Activated CD8-positive, alpha-beta T cell treated with anti-CD3 and anti-CD28 coated beads for 36 hours (primary cell): ENCODE measurements around the gene GPAT2. TPM values are rescaled to one million over a fixed set of nuclear protein-coding genes. Genes with fewer than 3 reads are reported as not detected.
A peak's percentile ranks its signal among the peaks of the same experiment; 100 is the strongest.
"Not testable (repeated sequence)": the region's sequence is repeated elsewhere in the genome, so short reads cannot be mapped to it uniquely, and the experiment has no call there.

ENCODE experiments used
- ATAC-seq: fragments of 200-7000 bp; cut with Tn5 transposase; one replicate; pipeline ENCODE4 v1.10.0; 2021; ENCODE audit warnings: mild to moderate bottlenecking, moderate library complexity
- CTCF ChIA-PET: fragments of 350-600 bp; sonication (Branson Sonifier 250); formaldehyde crosslinking; loops from one replicate; lab custom pipeline; 2021; ENCODE audit warnings: antibody characterized with exemption; lab: Charles Lee
- POLR2A ChIA-PET: fragments of 350-600 bp; sonication (Branson Sonifier 250); formaldehyde crosslinking; loops from one replicate; lab custom pipeline; 2021; ENCODE audit warnings: antibody characterized with exemption; lab: Charles Lee
- DNase-seq: peaks from one replicate; pipeline ENCODE4 v3.0.0-alpha.2; 2020
- H3K27ac Mint-ChIP-seq: one replicate; pipeline ENCODE4 v1.8.0; 2021; ENCODE audit warnings: mild to moderate bottlenecking, mixed read lengths
- H3K27me3 Mint-ChIP-seq: one replicate; pipeline ENCODE4 v1.8.0; 2021; ENCODE audit warnings: mixed read lengths
- H3K36me3 Mint-ChIP-seq: one replicate; pipeline ENCODE4 v1.8.0; 2021; ENCODE audit warnings: low read depth, mixed read lengths
- H3K4me1 Mint-ChIP-seq: one replicate; pipeline ENCODE4 v1.8.0; 2021; ENCODE audit warnings: low read depth, mixed read lengths
- H3K4me3 Mint-ChIP-seq: one replicate; pipeline ENCODE4 v1.8.0; 2021; ENCODE audit warnings: mild to moderate bottlenecking, moderate library complexity, mixed read lengths
- H3K9me3 Mint-ChIP-seq: one replicate; pipeline ENCODE4 v1.8.0; 2021; ENCODE audit warnings: mixed read lengths
- intact Hi-C: fragments of 100-400 bp; cut with micrococcal nuclease; formaldehyde crosslinking; loops from one replicate; pipeline ENCODE4 v1.10.0; 2022
- total RNA-seq, 2 experiments: library from RNA; stranded (reverse); gene quantifications; one replicate each; pipeline ENCODE4 v1.2.3, GENCODE V29; 2021
- TF ChIP-seq, protein P1 (sequence below): fragments of 200-600 bp; IDR thresholded peaks from one replicate; pipeline ENCODE4 v1.8.0; 2022; ENCODE audit warnings: antibody characterized with exemption, mild to moderate bottlenecking

GPAT2 gene
- total RNA-seq, 2 experiments from 2014 or later = 9.7 to 10.2 TPM

DNA sequence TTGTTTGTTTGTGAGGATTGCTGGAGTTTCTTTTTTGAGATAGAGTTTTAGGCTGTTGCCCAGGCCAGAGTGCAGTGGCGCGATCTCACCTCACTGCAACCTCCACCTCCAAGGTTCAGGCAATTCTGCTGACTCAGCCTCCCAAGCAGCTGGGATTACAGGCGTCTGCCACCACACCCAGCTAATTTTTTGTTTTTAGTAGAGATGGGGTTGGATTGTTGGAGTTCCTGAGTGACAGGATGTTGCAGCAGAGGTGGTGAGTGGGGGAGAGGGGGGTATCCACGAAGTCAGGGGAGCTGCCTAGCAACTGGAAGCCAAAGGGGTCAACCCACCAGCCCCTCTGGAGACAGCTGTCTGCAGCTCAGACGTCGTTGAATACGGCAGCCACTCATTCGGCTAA lies 35.2 kb upstream of the GPAT2 start:
- H3K27me3 Mint-ChIP-seq, H3K9me3 Mint-ChIP-seq, H3K36me3 Mint-ChIP-seq, H3K4me1 Mint-ChIP-seq, DNase-seq, H3K4me3 Mint-ChIP-seq, POLR2A ChIA-PET, CTCF ChIA-PET, intact Hi-C loops, H3K27ac Mint-ChIP-seq, ATAC-seq: not testable (repeated sequence)

DNA sequence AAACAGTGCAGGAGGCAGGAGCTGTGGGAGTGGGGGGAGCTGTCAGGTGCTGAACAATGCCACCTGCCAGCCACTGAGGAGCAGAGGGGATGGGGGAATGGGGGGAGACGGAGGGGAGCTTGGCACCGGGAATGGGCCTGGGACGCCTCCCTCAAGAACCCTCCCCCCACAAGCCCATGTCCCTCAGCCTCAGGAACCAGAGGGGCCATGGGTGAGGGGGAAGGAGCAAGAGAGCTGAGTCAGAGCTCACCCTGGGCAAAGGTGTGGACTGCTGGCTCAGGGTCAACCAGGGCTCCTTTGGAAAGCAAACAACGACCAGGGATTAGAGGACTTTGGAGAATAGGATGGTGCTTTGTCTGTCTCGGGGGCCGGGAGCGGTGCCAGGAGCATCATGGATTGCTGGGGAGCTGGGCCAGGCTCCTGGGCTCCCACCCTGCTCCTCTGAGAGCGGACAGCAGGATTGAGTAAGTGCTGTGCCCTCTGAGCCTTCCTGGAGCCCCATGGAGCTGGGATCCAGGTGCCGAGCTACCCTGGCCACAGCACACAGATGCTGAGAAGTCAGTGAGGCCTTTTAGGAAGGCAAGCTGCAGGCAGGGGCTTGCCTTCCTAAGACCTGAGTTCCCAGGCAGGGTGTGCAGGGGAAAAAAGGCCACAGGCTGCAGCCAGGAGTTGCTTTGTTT lies 33.3 kb upstream of the GPAT2 start:
- H3K36me3 Mint-ChIP-seq, intact Hi-C loops, POLR2A ChIA-PET, DNase-seq, H3K9me3 Mint-ChIP-seq, H3K4me3 Mint-ChIP-seq, H3K27me3 Mint-ChIP-seq, H3K4me1 Mint-ChIP-seq, ATAC-seq, H3K27ac Mint-ChIP-seq: not testable (repeated sequence)
- CTCF ChIA-PET = interaction anchor here (0.9 kb wide), 1 partner anchor 1632 kb away, joined by 3 read pairs; no protein-coding TSS in a partner anchor

DNA sequence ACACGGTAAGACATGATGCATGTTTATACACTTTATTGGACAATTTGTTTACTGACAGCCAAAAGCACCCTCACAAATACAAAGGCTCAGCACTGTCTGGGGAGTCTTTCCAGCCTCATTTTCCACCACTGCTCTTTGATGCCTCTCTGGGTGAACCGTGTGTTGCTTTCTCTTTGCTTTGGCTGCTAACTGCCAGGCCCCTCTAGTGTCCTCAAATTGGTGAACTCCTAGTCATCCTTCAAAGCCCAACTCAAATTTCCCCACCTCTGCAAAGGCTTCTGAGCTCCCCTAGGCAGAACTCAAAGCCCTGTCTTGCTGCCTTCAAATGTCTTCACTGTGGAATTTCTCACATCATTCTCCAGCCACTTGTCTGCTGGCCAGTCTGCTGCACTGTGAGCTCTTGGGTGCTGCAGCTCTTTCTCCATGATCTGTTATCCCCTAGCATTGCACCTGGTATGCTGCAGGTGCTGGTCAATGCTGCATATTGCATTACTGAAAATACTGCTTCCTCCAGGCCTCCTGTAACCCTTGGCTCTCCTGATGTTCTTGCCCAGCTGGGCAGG lies 32.5 kb upstream of the GPAT2 start:
- ATAC-seq, intact Hi-C loops, H3K27me3 Mint-ChIP-seq, H3K9me3 Mint-ChIP-seq, POLR2A ChIA-PET, CTCF ChIA-PET, H3K27ac Mint-ChIP-seq, H3K4me3 Mint-ChIP-seq, H3K4me1 Mint-ChIP-seq, DNase-seq, H3K36me3 Mint-ChIP-seq: not testable (repeated sequence)

DNA sequence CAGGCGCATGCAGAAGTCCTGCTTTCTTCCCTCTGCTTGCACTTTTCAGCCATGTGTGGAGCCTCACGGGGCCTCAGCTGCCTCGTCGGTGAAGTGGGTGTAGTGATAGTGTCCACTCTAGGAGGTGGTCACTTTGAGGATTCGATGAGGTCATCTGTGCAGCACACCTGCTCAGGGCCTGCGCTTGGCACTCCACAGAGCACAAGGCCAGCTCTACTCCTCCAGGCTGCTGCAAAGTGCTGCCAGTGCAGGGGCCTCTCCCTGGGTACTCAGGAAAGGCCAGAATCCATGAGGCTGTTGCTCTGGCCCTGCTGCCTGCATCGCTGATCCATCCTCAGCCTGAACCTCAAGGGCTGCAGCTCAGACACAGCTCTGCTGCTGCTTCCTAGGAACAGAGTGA lies 31.8 kb upstream of the GPAT2 start:
- CTCF ChIA-PET, POLR2A ChIA-PET, intact Hi-C loops: not testable (repeated sequence)

DNA sequence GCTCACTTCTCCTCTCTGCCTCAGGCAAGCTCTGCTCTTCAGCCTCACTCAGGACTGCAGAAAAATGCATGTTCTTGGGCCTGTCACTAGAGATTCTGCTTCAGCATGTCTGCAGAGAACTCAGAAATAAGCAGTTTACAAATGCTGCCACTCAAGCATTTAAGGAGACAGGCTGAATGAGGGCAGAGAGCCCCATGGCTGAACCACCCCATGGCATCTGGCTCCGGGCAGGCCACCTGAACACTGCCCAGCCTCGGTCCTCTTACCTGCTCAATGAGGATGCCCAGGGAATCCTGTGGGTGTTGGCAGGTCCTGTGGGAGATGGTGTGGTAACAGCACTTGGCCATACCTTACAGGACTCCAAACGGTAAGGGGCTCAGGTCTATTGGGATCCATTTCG lies 31.2 kb upstream of the GPAT2 start:
- H3K4me1 Mint-ChIP-seq, CTCF ChIA-PET, H3K27me3 Mint-ChIP-seq, H3K36me3 Mint-ChIP-seq, H3K27ac Mint-ChIP-seq, intact Hi-C loops, H3K4me3 Mint-ChIP-seq, H3K9me3 Mint-ChIP-seq, ATAC-seq, DNase-seq: not testable (repeated sequence)
- POLR2A ChIA-PET = interaction anchor here (1.1 kb wide), 1 partner anchor 1599 kb away, joined by 3 read pairs; no protein-coding TSS in a partner anchor

More for the DNA sequence above, 31.8 kb upstream of the GPAT2 start:
- H3K27ac Mint-ChIP-seq, H3K27me3 Mint-ChIP-seq, H3K4me1 Mint-ChIP-seq, H3K9me3 Mint-ChIP-seq, H3K4me3 Mint-ChIP-seq, H3K36me3 Mint-ChIP-seq, DNase-seq, ATAC-seq: not testable (repeated sequence)

DNA sequence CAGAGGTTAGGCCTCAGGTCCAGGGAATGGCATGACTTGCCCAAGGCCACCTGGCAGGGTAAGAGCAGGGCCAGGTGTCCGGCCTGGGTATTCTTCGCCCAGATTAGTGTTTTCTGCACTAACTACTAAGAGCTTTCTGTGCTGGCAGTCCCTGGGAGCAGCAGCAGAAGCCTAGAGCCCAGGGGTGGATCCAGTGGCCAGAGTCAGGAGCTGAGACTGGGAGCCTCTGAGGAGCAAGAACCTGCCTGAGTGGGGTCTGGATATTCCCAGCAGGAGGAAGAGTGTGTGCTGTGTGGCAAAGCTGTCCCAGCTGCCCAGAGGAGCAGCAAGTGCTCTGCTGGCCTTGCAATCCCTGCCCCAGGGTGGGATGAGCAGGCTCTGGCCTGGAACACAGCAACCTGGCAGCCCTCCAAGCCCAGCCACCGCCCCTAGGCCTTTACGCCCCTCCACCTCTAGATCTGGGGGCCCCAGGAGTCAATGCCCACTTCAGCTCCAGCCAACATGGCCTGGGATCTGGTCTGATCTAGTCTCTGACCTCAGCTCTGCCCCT lies 30.7 kb upstream of the GPAT2 start:
- DNase-seq (no peak), ATAC-seq (no peak)
- intact Hi-C loops = no loop called here
- TF ChIP-seq, protein P1, sequence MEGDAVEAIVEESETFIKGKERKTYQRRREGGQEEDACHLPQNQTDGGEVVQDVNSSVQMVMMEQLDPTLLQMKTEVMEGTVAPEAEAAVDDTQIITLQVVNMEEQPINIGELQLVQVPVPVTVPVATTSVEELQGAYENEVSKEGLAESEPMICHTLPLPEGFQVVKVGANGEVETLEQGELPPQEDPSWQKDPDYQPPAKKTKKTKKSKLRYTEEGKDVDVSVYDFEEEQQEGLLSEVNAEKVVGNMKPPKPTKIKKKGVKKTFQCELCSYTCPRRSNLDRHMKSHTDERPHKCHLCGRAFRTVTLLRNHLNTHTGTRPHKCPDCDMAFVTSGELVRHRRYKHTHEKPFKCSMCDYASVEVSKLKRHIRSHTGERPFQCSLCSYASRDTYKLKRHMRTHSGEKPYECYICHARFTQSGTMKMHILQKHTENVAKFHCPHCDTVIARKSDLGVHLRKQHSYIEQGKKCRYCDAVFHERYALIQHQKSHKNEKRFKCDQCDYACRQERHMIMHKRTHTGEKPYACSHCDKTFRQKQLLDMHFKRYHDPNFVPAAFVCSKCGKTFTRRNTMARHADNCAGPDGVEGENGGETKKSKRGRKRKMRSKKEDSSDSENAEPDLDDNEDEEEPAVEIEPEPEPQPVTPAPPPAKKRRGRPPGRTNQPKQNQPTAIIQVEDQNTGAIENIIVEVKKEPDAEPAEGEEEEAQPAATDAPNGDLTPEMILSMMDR = no peak
- ChIA-PET CTCF (no interaction called here), POLR2A (interaction anchor here (1.1 kb wide), 1 partner anchor 1599 kb away, joined by 3 read pairs; no protein-coding TSS in a partner anchor)
- Mint-ChIP-seq H3K4me3 (no peak overlapping the region), H3K9me3 (no peaks in the 10 kb centered on the region), H3K4me1 (peaks cover 5% of the 10 kb centered on the region), H3K27me3 (no peaks in the 10 kb centered on the region), H3K27ac (no peak overlapping the region), H3K36me3 (no peaks in the 10 kb centered on the region)

DNA sequence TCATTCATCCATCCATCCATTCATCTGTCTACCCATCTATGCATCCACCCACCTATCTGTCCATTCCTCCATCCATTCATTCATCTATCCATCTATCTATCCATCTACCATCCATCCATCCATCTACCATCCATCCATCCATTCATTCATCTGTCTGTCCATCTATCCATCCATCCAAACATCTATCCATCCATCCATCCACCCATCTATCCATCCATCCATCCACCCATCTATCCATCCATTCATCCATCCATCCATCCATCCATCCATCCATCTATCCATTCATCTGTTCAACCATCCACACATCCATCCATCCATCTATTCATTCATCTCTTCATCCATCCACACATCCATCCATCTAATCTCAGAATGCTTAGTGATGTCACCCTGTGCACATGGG lies 30.0 kb upstream of the GPAT2 start:
- ATAC-seq, H3K27ac Mint-ChIP-seq, intact Hi-C loops, H3K36me3 Mint-ChIP-seq, CTCF ChIA-PET, H3K9me3 Mint-ChIP-seq, H3K4me3 Mint-ChIP-seq, H3K27me3 Mint-ChIP-seq, H3K4me1 Mint-ChIP-seq, DNase-seq: not testable (repeated sequence)
- POLR2A ChIA-PET = interaction anchor here (1.1 kb wide), 1 partner anchor 1600 kb away, joined by 3 read pairs; no protein-coding TSS in a partner anchor

DNA sequence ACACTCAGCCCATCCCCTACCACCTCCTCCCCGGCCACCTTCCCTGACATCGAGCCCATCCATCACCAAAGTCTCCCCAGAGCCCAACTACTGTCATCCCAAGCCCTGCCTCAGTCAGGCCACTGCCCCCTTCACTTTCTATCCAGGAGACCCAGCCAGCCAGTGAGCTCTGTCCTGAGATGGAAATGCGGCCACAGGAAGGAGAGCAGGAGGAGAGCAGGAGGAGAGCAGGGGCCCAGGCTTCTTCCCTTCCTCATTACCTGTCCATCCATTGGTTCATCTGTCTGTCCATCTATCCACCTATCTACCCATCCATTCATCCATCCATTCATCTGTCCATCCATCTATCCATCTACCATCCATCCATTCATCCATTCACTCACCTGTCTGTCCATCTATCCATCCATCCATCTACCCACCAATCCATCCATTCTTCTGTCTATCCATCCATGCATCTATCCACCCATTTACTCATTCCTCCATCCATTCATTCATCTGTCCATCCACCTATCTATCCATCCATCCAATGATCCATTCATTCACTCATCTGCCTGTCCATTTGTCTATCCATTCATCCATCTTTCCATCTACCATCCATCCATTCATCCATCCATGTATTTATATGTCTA lies 29.4 kb upstream of the GPAT2 start:
- H3K27ac Mint-ChIP-seq, H3K9me3 Mint-ChIP-seq, DNase-seq, ATAC-seq, intact Hi-C loops, H3K36me3 Mint-ChIP-seq, CTCF ChIA-PET, H3K4me1 Mint-ChIP-seq, H3K27me3 Mint-ChIP-seq, POLR2A ChIA-PET, H3K4me3 Mint-ChIP-seq: not testable (repeated sequence)

DNA sequence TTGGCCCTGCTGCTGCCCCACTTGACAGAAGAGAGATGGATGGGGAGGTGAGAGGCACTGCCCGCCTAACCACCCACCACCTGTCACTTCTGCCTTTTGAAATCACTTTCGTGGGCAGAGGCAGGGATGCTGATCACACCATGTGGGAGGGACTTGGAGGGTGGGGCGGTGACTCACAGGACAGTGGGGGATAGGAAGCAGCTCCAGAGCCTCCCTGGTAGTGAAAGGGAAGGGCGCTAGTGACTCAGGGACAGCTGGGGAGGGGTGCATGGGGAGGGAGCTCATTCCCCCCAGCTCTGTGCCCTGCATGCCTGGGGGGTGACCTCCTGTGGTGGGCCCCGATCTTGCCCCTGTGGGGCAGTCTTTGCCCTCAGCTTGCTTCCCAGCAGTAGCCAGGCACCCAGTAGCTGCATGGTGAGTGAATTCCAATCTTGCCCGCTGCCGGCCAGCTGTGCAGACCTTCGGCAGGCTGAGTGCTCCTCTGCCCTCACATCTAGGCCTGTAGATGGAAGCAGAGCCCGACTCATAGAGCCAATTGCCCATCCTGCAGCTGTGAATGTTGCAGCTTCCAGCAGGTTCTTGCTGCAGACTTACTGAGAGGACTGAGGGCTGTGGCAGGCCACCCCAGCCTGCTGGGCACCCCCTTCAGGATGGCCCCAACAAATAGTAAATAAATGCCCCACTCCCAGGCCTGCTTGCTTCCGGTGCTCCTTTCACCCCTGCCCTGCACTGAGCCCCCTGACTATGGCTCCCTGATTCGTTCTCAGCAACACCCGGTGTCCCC lies 28.6 kb upstream of the GPAT2 start:
- peak overlapping the region; percentile 69 for H3K27ac Mint-ChIP-seq
- H3K9me3 Mint-ChIP-seq, H3K4me1 Mint-ChIP-seq, H3K4me3 Mint-ChIP-seq, H3K27me3 Mint-ChIP-seq, intact Hi-C loops, CTCF ChIA-PET, H3K36me3 Mint-ChIP-seq, POLR2A ChIA-PET: not testable (repeated sequence)
- DNase-seq (peak; percentile 78), ATAC-seq (peak; percentile 97)

DNA sequence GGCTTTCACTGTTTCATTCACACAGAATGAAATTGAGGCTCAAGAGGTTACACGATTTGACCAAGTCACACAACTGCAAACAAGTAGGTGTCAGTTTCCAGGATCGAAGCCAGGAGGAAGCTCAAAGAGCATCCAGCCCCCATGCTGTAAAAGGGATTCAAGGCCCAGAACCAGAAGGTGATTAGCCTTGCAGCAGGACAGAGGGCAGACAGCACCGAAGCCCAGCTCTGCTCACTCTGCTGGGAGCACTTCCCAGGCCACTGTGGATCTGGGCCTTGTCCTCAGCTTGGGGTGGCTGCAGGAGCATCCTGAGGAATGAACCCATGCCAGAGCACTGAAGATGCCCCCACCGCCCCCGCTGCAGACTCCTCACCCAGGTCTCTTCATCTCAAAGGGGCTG lies 27.8 kb upstream of the GPAT2 start:
- H3K27ac Mint-ChIP-seq, intact Hi-C loops, H3K4me3 Mint-ChIP-seq, H3K9me3 Mint-ChIP-seq, H3K4me1 Mint-ChIP-seq, DNase-seq, H3K27me3 Mint-ChIP-seq, ATAC-seq, POLR2A ChIA-PET, H3K36me3 Mint-ChIP-seq, CTCF ChIA-PET: not testable (repeated sequence)
